GM11168 (cell line): ENCODE measurements around the gene TRMT61B.

ENCODE experiments used
- in situ Hi-C: fragments of 300-500 bp; cut with MboI; formaldehyde crosslinking; loops from one replicate; pipeline ENCODE4 v1.12.0; 2022; ENCODE audit warnings: low sequenced_read_pairs; ENCODE audit not compliant: unreplicated experiment

TRMT61B gene

GRCh38 chr2:28868611-28869010 is 1.5 kb downstream of the TRMT61B start:
- in situ Hi-C loops: no loop called here

- in situ Hi-C loops: no loop called here
Observed at GRCh38 chr2:28855977-28856376, 14.1 kb downstream of the TRMT61B start.

GRCh38 chr2:28855193-28855592 is 14.9 kb downstream of the TRMT61B start:
- in situ Hi-C loops: no loop called here

GRCh38 chr2:28842042-28842441 is 28.1 kb downstream of the TRMT61B start:
- in situ Hi-C loops: loop anchor here (5.0 kb wide), 1 partner anchor 75 kb away; no protein-coding TSS in a partner anchor

- in situ Hi-C loops: no loop called here
Observed at GRCh38 chr2:28838971-28839370, 31.1 kb downstream of the TRMT61B start.

- in situ Hi-C loops: no loop called here
Observed at GRCh38 chr2:28835781-28836180, 34.3 kb downstream of the TRMT61B start.

- in situ Hi-C loops: no loop called here
Observed at GRCh38 chr2:28833740-28834470, 36.2 kb downstream of the TRMT61B start.

- in situ Hi-C loops: no loop called here
Observed at GRCh38 chr2:28828382-28828781, 41.7 kb downstream of the TRMT61B start.

- in situ Hi-C loops: no loop called here
Observed at GRCh38 chr2:28824870-28825269, 45.2 kb downstream of the TRMT61B start.

- in situ Hi-C loops: no loop called here
Observed at GRCh38 chr2:28824207-28824606, 45.9 kb downstream of the TRMT61B start.

- in situ Hi-C loops: no loop called here
Observed at GRCh38 chr2:28822036-28822435, 48.1 kb downstream of the TRMT61B start.

- in situ Hi-C loops: no loop called here
Observed at GRCh38 chr2:28821295-28821958, 48.7 kb downstream of the TRMT61B start.

GRCh38 chr2:28818053-28818452 is 52.1 kb downstream of the TRMT61B start:
- in situ Hi-C loops: no loop called here

- in situ Hi-C loops: no loop called here
Observed at GRCh38 chr2:28810384-28811285, 59.5 kb downstream of the TRMT61B start, which contains the start of gene SPDYA. TSS of gene SPDYA (plus strand) at chr2:28810834. CDS start at chr2:28816015, 5,181 bp downstream.

- in situ Hi-C loops: no loop called here
Observed at GRCh38 chr2:28809927-28810326, 60.2 kb downstream of the TRMT61B start.

GRCh38 chr2:28802975-28803429 is 67.1 kb downstream of the TRMT61B start:
- in situ Hi-C loops: no loop called here

GRCh38 chr2:28801726-28802125 is 68.4 kb downstream of the TRMT61B start:
- in situ Hi-C loops: no loop called here
